ENCODE data around the gene SPDYE17. TPM values are rescaled to one million over a fixed set of nuclear protein-coding genes. Genes with fewer than 3 reads are reported as not detected.
"Not testable (repeated sequence)": the region's sequence is repeated elsewhere in the genome, so short reads cannot be mapped to it uniquely, and the experiment has no call there.

The SPDYE17 gene
- total and polyA plus RNA-seq, 2 of the 8 experiments (the other 6 are each of a cell fraction or from before 2014, with no cell fraction given), result not detected

DNA sequence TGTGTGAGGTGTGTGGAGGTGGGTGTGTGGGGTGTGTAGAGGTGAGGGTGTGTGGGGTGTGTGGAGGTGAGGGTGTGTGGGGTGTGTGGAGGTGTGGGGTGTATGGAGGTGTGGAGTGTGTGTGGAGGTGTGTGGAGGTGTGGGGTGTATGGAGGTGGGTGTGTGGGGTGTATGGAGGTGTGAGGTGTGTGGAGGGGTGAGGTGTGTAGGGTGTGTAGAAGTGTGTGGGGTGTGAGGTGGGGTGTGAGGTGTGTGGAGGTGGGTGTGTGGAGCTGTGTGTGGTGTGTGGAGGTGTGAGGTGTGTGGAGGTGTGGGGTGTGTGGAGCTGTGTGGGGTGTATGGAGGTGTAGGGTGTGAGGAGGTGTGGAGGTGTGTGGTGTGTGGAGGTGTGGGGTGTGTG lies 35.2 kb downstream of the SPDYE17 start:
- H3K79me2 ChIP-seq (ENCODE audit: control insufficient read depth in 1 of 2, insufficient read depth in 2 of 2, low read length in 2 of 2); H2BK5ac ChIP-seq (ENCODE audit: low read depth, low read length); H3K56ac ChIP-seq (replicated peaks; ENCODE audit: insufficient read length, low read depth, low read length); H4K5ac ChIP-seq (ENCODE audit: insufficient read length, low read depth, low read length); H3K9ac ChIP-seq (replicated peaks in 1 of 4; ENCODE audit: extremely low read depth in 1 of 4, low read depth in 3 of 4, low read length in 3 of 4); H3K36me3 ChIP-seq (ENCODE audit: control insufficient read depth in 2 of 4, insufficient read depth in 4 of 4, low read length in 3 of 4); H3K4me3 ChIP-seq (ENCODE audit: extremely low read depth in 1 of 4, insufficient read depth in 2 of 4, low read depth in 3 of 4, low read length in 4 of 4); H2BK120ac ChIP-seq (replicated peaks; ENCODE audit: low read depth, low read length); H3K14ac ChIP-seq (ENCODE audit: insufficient read length); H3K9me3 ChIP-seq (ENCODE audit: insufficient read depth in 2 of 2, low read depth in 1 of 2, low read length in 1 of 2); H3K79me1 ChIP-seq (ENCODE audit: low read depth, low read length); H2BK12ac ChIP-seq (ENCODE audit: low read depth, low read length); FAIRE-seq; H3K27ac ChIP-seq (ENCODE audit: low read depth, low read length); H4K8ac ChIP-seq (ENCODE audit: extremely low read depth, insufficient read depth, low read length); POLR2A ChIA-PET (ENCODE audit: partially characterized antibody); H2BK20ac ChIP-seq (ENCODE audit: low read length); H2BK15ac ChIP-seq (ENCODE audit: low read length); DNase-seq (ENCODE audit: low read depth in 1 of 2, low spot score in 2 of 2); H2AK5ac ChIP-seq (ENCODE audit: low read depth, low read length); H3K18ac ChIP-seq (ENCODE audit: extremely low read depth, low read length); H3K4ac ChIP-seq (replicated peaks; ENCODE audit: insufficient read length, low read depth, low read length); H2AFZ ChIP-seq (ENCODE audit: low read length); CTCF ChIA-PET (ENCODE audit: partially characterized antibody); H3K23ac ChIP-seq (ENCODE audit: insufficient read length); H3K27me3 ChIP-seq (replicated peaks in 1 of 4; ENCODE audit: control insufficient read depth in 3 of 4, extremely low read depth in 1 of 4, insufficient read depth in 3 of 4, low read length in 3 of 4); H3K4me1 ChIP-seq (replicated peaks in 1 of 4; ENCODE audit: control insufficient read depth in 3 of 4, insufficient read depth in 4 of 4, low read length in 3 of 4); H4K91ac ChIP-seq (replicated peaks; ENCODE audit: insufficient read length, low read length); H3K4me2 ChIP-seq (ENCODE audit: insufficient read depth in 1 of 2, low read depth in 2 of 2, low read length in 2 of 2): not testable (repeated sequence)
- Histone ChIP-seq H4K20me1 (replicated peaks in 1 of 2; ENCODE audit: control insufficient read depth in 1 of 2, insufficient read depth in 2 of 2, low read length in 2 of 2) (peaks cover 0 to 13% of the 10 kb centered on the region in 2 experiments), H3K23me2 (ENCODE audit: low read depth, low read length) (peaks cover 20% of the 10 kb centered on the region; the same call in 1 of the 2 replicates)

- H3K27ac ChIP-seq (ENCODE audit: low read depth, low read length); H3K27me3 ChIP-seq (replicated peaks in 1 of 4; ENCODE audit: control insufficient read depth in 3 of 4, extremely low read depth in 1 of 4, insufficient read depth in 3 of 4, low read length in 3 of 4); H3K9ac ChIP-seq (replicated peaks in 1 of 4; ENCODE audit: extremely low read depth in 1 of 4, low read depth in 3 of 4, low read length in 3 of 4); FAIRE-seq; H4K8ac ChIP-seq (ENCODE audit: extremely low read depth, insufficient read depth, low read length); H3K79me2 ChIP-seq (ENCODE audit: control insufficient read depth in 1 of 2, insufficient read depth in 2 of 2, low read length in 2 of 2); H3K23ac ChIP-seq (ENCODE audit: insufficient read length); H2BK15ac ChIP-seq (ENCODE audit: low read length); H3K4me3 ChIP-seq (ENCODE audit: extremely low read depth in 1 of 4, insufficient read depth in 2 of 4, low read depth in 3 of 4, low read length in 4 of 4); H3K4me1 ChIP-seq (replicated peaks in 1 of 4; ENCODE audit: control insufficient read depth in 3 of 4, insufficient read depth in 4 of 4, low read length in 3 of 4); H3K14ac ChIP-seq (ENCODE audit: insufficient read length); H2BK5ac ChIP-seq (ENCODE audit: low read depth, low read length); H3K9me3 ChIP-seq (ENCODE audit: insufficient read depth in 2 of 2, low read depth in 1 of 2, low read length in 1 of 2); H4K5ac ChIP-seq (ENCODE audit: insufficient read length, low read depth, low read length); H3K36me3 ChIP-seq (ENCODE audit: control insufficient read depth in 2 of 4, insufficient read depth in 4 of 4, low read length in 3 of 4); H3K4ac ChIP-seq (replicated peaks; ENCODE audit: insufficient read length, low read depth, low read length); H2AFZ ChIP-seq (ENCODE audit: low read length); POLR2A ChIA-PET (ENCODE audit: partially characterized antibody); DNase-seq (ENCODE audit: low read depth in 1 of 2, low spot score in 2 of 2); H2BK120ac ChIP-seq (replicated peaks; ENCODE audit: low read depth, low read length); H2BK12ac ChIP-seq (ENCODE audit: low read depth, low read length); H3K79me1 ChIP-seq (ENCODE audit: low read depth, low read length); H2BK20ac ChIP-seq (ENCODE audit: low read length); H3K56ac ChIP-seq (replicated peaks; ENCODE audit: insufficient read length, low read depth, low read length); CTCF ChIA-PET (ENCODE audit: partially characterized antibody); H3K18ac ChIP-seq (ENCODE audit: extremely low read depth, low read length); H2AK5ac ChIP-seq (ENCODE audit: low read depth, low read length); H3K4me2 ChIP-seq (ENCODE audit: insufficient read depth in 1 of 2, low read depth in 2 of 2, low read length in 2 of 2); H4K91ac ChIP-seq (replicated peaks; ENCODE audit: insufficient read length, low read length): not testable (repeated sequence)
- Histone ChIP-seq H4K20me1 (replicated peaks in 1 of 2; ENCODE audit: control insufficient read depth in 1 of 2, insufficient read depth in 2 of 2, low read length in 2 of 2) (peaks cover 0 to 13% of the 10 kb centered on the region in 2 experiments), H3K23me2 (ENCODE audit: low read depth, low read length) (peaks cover 20% of the 10 kb centered on the region; the same call in 1 of the 2 replicates)
- 97% methylated on average over 8 of the region's 13 CpGs; no CpG with 5 or more reads in 1 of the 2 experiments for WGBS, 2 experiments (ENCODE audit: extremely low coverage in 1 of 2, insufficient coverage in 1 of 2, insufficient read length in 1 of 2, insufficient replicate concordance in 2 of 2, low coverage in 1 of 2, low lambda C conversion rate in 2 of 2, missing lambda C conversion rate in 1 of 2)
Observed at GRCh38 chr7:76994286-76994685, 37.9 kb downstream of the SPDYE17 start.

All from H1 (cell line).